ENCODE results near the gene PAK5.

GRCh38 chr20:9498322-9498721 lies 340.6 kb downstream of the PAK5 start:
- TF ChIP-seq CTCF (IDR thresholded peaks at IDR 0.05) (no peak), POLR2AphosphoS5 (IDR thresholded peaks at IDR 0.05; ENCODE audit: low read depth, low read length) (no peak), SIN3A (IDR thresholded peaks at IDR 0.05; ENCODE audit: borderline replicate concordance, insufficient read depth, low read depth, low read length) (no peak), TCF7L2 (IDR thresholded peaks at IDR 0.05; ENCODE audit: low read depth, low read length) (no peak), REST (IDR thresholded peaks at IDR 0.05; ENCODE audit: insufficient read depth in 1 of 2, low read depth in 2 of 2, low read length in 1 of 2) (no peak)

All from Panc1 (cell line).